ENCODE data around the gene DYNLT5.
"Not testable (repeated sequence)": the region's sequence is repeated elsewhere in the genome, so short reads cannot be mapped to it uniquely, and the experiment has no call there.

DYNLT5 gene, protein sequence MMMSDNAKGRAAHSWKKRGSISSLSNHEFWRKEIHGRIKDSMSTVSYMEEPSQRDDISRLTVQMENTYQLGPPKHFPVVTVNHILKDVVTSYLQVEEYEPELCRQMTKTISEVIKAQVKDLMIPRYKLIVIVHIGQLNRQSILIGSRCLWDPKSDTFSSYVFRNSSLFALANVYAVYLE

DNA sequence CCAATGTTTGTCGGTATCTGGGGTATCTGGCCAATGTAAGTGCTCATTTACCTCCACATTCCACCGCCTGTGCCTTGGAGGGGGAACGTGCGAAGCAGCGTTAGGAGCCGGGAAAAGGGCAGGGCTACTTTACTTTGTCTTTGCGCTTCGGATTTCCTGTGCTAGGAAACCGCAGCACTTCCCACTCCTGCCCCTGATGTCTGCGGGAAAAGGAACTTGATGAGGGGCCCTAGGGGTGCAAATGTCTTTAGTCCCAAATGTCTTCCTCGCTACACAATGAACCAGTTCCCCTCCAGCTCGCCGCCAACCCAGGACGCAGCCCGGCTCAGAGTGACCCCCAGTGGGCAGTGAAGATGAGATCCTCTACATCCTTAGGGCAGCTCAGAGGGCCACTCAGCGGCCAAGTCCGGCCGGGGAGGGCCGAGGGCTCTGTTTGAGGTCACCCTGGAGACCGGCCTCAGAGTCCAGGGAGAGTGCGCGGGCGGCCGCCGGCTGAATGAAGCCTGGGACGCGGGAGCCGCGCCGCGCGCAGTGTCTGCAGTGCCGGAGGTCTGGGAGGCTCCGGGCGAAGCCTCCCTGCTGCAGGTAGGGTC lies at the start of gene DYNLT5:
DYNLT5 (plus strand) TSS at position 460 of the 593 bp plus-strand sequence. CDS start 2,200 bp downstream, outside the sequence.
- DNase-seq = peak in 1 of 2 experiments; percentile 9

DNA sequence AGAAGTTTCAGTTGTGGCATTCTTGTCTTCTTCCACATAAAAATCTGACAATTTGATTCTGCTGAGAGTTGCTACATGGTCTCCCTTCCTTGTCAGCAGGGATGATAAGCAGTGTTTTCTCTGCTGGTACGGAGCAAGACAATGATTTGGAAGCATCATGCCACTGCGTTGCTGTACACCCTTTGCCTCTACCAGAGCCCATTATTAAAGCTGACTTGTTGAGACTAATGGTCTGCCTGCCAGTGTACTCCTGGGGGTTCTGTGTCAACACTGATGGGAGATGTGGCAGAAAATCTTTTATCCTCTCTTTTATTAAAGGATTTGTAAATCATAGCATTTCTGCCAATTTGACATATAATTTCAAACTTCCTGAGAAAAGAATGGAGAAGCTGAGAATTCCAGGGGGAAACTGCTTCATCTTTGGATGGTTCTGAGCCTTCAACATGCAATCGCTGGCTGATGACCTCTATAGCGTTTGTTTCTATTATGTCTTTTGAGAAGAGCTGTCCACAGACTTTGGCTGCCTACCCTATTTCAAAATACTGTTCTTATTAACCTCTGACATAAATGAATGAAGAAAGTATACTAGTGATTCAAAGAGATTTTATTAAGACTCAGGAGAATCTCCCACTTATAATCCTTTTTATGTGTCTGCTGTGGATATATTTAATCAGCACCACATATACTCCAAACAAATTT lies 47.9 kb upstream of the DYNLT5 start:
- DNase-seq = no peak

DNA sequence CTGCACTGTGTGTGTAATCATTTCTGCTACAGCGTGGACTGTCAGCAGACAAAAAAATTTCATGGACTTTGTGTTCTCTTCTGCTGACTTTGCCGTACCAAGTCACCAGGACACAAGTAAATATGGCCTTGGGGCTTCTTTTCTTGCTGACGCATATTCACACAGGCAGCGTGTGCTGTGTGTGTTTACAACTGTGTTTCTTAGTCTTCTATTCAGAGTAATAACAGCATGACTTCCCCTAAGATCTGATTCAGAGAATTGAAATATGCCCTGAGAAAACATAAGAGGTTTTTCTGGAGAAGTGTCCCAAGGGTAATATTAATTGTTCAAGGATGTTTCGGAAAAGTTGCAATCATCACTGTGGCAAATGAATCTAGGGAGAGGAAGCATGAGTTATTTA lies 47.1 kb upstream of the DYNLT5 start:
- DNase-seq = no peak

DNA sequence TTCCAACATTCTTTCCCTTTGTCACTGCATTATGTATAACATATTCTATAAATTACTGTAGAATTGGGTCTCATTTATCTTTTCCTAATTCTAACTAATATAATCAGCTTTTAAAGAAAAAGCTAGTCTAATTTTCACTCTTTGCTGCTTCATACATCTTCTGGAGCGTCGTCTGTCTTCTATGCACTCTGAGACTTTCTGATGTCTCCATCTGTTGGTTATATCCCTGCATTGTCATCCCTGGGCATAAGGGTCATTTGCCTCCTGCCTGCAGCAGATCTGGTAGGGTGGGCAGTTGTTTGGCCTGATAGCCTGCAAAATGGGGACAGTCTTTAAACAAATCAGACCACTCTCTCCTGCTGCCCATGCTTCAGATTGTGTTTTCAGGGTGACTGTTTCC lies 40.8 kb upstream of the DYNLT5 start:
- no peak for DNase-seq

DNA sequence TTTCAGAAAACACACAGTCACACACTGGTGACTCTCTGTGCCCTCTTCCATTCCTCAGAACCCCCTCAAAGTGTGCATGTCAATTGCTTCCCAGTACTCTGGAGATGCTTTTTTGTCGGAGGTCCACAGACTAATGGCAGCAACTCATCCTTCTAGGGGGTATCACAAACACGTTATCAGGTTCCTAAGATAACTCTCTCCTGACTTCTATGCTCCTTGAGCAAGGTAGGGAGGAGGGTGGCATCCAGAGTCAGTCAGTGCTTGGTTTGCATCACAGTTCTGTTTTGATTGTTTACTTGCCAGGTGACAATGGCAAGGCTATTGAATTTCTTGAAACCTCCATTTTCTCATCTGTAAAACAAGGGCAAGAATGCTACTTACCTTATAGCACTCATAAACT lies 39.4 kb upstream of the DYNLT5 start:
- no peak for DNase-seq

DNA sequence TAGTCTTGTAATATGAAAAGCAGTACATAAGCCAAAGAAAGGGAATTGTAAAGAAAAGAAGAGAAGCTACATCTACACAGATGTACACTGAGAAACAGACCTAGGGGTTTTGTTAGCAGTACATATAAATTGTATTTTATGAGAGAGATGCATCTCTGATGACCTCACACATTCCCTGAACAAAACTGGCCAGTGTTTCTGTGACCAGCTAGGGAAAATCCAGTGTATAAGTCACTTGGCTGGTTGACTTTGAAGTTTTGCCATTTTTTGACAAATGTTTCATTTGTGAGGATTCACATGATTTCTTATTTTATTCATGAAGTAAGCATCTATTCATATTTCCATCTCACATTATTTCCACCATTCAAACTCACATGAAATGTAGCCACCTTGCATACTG lies 28.3 kb upstream of the DYNLT5 start:
- no peak for DNase-seq

DNA sequence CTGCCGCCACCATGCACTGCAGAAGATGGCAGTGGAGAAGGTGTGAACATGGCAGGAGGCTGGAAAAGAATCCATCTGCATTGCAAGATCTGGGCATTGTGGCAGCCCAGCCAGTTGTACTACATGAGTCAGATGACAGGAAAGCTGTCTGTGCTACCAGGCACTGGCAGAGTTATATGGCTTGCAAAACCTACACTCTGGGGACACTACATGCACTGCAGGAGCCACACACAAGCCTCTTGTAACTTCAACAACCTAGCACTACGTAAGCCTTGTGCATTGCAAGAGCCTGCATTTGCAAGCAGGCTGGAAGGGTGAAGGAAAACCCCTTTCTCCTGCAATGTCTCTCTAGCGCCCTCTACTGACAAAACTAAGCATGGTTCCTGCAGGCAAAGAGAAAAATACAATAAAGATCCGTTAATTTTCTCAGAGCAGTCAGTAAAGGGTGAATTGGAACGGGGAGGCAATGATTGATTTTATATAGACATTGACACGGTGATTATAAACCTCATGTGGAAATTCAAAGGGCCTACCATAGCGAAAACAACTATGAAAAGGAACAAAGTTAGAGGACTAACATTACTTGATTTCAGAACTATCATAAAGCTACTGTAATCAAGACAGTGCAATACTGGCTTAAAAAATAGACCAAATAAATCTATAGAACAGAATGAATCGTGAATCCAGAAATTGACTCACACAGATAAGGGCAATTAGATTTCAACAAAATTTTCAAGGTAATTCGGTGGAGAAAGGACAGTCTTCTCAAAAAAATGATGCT lies 26.2 kb upstream of the DYNLT5 start:
- DNase-seq = peak; percentile 33 to 50

DNA sequence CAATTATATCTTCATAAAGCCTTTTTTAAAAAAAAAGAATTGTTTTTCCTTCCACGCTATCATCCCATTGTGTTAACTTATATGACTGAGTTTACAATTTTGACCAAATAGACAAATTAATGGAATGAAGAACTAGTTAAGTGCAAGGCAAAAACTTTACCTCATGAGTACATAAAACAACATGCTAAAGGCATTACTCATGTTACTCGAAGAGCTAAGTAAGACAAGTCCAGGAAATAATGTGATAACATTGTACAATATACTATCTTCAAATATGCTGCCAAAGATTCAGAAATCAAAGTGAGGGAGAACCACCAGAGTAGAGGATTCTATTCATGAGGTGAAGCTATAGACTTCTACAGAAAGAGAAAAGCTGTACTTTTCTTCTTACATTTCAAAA lies 24.2 kb upstream of the DYNLT5 start:
- DNase-seq = no peak

DNA sequence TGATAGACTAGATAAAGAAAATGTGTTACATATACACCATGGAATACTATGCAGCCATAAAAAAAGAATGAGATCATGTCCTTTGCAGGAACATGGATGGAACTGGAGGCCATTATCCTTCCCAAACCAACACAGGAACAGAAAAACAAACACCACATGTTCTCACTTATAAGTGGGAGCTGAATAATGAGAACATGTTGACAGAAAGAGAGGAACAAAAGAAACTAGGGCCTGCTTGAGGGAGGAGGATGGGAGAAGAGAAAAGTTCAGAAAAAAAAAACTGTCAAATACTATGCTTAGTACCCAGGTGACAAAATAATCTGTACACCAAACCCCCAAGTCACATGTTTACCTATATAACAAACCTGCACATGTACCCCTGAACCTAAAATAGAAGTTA lies 23.5 kb upstream of the DYNLT5 start:
- DNase-seq = not testable (repeated sequence)

DNA sequence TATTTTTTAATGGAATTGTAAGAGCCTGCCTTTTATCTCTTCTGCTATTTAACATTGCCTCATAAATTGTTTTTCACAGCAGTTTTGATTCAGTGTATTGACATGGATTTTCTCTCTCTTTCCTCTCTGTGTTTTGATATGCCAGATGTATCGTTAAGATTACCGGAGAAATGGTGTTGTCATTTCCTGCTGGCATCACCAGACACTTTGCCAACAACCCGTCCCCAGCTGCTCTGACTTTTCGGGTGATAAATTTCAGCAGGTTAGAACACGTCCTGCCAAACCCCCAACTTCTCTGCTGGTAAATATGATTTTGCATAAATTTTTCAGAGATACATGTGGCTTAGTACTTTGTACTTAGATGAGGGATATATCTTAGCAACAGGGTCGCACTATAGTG lies 23.1 kb upstream of the DYNLT5 start:
- DNase-seq = peak in 1 of 2 experiments; percentile 13

DNA sequence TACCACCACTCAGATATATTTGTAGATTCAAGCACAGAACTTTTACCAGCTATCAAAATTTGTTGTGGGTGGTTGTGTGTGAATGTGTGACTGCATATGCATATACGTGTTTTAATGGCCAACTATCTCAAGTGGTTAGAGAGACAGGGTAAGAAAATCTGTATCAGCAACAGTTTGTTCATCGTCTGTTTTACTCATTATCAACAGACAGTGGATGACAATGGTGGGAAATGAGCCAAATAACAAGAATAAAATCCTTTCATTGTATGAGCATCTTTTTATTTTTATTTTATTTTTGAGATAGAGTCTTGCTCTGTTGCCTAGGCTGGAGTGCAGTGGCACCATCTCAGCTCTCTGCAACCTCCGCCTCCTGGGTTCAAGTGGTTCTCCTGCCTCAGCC lies 22.7 kb upstream of the DYNLT5 start:
- DNase-seq = no peak

DNA sequence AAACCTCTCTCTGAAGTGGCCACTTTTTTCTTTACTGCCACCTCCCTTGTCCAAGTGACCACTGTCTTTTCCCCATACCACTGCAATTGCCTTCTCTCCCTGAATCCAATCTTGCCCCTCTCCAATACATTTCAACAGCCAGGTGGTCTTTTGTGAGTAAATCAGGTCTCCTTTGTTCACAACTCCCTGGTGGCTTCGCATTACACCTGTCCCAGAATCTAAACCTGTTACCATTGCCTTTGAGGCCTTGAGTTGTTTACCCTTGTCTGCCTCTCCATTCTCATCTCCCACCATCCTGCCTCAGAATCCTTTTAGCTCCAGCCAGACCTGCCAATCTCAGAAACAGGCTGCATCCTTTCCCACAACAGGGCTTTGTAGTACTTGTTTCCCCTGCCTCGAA lies 21.8 kb upstream of the DYNLT5 start:
- no peak for DNase-seq

DNA sequence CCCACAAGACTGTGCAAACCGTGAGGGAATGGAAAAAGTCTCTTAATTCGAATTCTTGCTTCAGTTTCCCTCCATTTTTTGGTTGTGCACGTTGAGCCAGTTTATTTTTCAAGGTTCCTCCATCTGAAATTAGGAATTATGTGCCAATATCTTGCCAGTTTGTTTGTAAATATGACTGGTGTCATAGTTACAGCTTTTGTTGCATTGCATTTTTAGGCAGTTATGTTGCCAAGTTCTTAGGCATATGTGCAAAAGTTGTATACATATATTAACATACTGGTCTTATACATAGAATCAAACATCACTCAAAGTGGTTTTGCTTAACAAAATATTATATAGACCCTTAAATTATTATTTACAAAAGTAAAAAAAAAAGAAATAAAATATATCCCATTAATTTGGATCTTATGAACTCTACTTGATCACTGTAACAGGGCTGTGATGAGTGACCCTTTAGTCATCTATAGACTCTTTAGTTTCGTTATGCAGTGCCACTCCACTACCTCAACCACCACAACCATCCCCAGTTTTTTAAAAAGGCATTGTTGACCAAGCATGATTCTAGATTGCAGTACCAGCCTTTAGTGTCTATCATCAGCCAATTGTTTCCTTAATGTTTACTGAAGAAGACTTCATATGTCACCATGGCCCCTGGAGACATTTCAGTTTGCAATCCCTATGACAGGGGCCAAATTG lies 20.9 kb upstream of the DYNLT5 start:
- no peak for DNase-seq

DNA sequence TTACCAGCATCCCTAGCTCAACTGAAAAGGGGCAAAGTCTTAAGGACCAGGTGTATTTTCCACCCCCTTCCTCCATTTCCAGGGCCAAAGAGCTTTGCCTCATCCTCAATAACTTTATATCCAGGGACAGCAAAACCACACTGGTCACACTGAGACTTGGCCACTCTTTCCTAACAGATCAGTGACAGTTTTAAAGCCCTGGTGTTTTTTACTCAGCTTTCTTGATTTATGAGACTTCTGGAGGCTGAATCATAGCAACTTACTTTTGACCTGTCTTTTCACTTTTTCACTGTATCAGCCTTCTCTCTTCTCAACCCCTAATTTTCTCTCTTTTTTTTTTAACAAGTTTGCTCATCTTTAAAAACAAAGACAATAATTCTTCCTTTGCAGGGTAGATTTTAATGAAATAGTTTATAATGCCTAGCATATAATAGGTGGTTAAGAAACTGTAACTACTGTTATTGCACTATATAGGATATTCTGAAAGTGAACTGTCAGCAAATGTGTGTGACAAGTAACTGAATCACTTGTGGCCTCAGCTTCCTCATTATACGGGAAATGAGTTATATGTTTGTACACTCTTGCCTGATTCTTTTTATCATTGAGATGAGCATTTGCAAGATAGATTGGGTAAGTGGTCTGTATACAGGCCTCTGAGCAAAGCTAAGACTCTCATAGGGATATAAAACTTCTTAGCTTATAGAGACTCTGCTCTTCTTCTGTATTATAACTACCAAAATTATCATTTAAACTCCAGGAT lies 19.7 kb upstream of the DYNLT5 start:
- DNase-seq = no peak

DNA sequence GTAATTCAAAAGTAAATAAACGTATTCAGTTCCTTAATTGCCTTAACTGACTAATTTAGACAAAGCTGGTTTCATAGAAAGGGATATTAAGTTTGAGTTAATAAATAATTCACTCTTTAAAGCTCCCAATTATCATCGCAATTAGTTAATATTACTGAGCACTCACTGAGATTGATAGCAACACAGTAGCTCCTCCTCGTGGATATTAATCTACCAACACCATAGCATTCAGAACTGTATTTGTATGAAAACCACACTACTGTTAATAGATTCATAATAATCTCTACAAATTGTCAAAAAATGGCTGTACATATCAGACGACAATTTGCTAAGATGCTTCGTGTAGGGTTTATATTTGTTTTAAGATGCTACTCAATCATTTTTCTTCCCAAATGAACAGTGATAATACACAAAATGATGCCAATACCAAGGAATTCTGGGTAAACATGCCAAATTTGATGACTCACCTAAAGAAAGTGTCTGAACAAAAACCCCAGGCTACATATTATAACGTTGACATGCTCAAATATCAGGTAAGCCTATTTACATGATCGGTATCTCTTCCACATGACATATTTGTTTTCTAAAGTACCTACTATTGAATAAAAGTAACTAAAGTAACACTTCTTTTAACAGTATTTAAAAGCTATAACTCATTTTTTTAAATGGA lies 18.8 kb upstream of the DYNLT5 start:
- no peak for DNase-seq

DNA sequence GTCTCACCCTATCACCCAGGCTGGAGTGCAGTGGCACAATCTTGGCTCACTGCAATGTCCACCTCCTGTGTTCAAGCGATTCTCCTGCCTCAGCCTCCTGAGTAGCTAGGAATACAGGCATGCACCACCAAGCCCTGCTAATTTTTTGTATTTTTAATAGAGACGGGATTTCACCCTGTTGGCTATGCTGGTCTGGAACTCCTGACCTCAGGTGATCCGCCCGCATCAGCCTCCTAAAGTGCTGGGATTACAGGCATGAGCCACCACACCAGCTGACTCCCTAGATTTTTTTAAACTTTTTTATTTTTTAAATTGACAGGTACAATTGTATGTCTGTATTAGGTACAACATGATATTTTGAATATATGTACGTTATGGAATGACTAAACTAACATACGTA lies 17.7 kb upstream of the DYNLT5 start:
- not testable (repeated sequence) for DNase-seq

DNA sequence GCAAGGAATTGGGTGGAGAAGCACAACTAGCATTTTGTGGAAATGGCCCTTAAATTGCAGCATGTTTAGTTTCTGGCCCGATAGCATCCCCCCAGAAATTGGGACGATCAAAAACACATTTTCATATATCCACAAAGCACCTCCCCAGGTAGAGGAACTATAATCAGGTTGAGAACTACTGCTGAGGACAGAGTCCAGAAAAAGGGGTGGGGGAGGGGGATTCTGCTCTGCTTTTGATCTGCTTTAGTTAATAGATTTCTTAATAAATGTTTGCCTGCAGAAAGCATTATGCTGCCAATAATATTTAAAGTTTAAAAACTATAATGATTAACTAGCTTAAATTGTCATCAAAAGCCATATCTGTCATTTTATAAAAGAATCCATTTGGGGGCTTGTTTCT lies 14.4 kb upstream of the DYNLT5 start:
- no peak for DNase-seq

DNA sequence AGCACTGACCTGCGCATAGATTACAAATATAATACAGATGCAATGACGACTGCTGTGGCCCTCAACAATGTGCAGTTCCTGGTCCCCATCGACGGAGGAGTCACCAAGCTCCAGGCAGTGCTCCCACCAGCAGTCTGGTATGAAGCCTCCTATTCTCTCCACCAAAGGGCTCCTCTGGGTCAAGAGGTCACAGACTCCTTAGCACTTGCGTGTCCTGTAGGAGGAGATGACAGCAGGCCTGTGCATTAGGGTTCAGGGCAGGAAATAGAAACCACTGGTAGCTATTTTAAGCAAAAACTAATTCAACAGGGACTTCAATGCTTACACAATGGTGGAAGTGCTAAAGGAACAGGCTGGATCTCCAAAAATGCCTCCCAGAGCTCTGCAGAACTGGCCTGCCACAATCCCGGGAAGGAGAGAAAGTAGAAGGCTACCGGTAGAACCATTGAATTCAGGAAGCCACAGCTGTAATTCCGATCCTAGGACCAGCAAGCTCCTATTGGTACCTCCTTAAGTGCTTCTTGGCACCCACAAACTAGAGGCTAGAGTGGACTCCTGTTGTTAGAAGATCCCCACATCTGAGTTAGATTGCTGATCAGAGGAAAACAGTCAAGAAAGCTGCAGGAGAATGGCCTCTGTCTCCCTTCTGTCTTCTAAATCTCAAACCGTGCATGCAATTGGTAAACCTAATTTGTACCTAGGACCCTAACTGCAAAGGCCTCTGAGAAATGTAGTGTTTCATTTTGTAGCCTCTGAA lies 12.7 kb upstream of the DYNLT5 start:
- DNase-seq = no peak

DNA sequence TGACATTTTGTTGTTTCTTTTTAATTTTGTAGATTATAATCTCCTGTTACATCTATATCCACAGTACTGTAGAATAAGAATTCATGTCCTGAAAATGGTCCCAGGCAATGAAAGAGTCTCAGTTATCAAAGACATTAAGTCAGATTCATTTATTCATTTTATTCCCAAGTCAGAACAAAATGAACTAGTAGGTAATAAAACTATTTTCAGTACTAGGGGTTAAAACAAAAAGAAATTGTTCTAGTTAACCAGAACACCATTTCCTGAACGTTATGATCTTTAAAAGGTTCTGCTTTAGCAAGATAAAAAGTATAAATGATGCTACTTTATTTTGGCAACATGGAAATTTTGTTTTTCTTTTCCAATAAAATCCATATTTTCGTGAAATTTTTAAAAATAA lies 6.8 kb upstream of the DYNLT5 start:
- no peak for DNase-seq

DNA sequence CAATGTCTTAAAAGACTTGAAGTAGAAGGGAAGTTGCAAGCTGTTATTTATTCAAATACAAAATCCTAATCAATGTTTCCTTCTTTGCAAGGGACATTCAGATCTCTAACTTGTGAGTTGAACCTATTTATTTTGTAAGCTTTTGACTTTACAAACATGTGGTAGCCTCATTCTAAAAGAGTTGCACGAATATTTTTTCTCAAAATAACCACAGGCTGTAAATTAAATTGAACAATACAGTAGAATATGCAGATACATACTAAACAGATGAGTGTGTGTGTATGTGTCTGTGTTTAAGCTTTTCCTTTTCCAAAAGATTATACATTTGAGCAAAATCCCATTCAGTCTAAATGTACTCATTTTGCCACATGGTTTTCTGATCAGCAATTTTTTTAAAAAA lies 4.8 kb upstream of the DYNLT5 start:
- no peak for DNase-seq

DNA sequence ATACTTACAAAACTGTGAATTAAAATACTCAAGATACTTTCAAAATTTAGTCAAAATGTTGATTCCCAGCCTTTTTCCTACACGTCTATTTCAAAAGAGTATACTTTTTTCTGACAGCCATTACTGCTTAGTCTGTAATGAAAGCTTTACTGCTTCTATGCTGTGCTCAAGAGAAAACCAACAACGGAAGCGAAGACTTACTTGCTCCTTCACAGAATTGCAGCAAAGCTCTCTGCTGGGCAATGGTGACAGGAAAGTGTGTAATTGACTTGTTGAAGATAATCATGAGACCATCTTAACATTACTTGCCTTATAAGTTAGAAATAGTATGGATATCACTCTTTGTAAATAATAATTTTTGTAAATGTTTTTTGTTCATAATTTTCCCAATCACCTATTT lies 1.7 kb upstream of the DYNLT5 start:
- DNase-seq = no peak
